ENCODE results near the gene TRMT1L. TPM values are rescaled to one million over a fixed set of nuclear protein-coding genes. Genes with fewer than 3 reads are reported as not detected.

Gene TRMT1L
- total and polyA plus RNA-seq, 2 of the 8 experiments (the other 6 are each of a cell fraction or from before 2014, with no cell fraction given) = 13.8 to 22.3 TPM

- Histone ChIP-seq H4K91ac (replicated peaks; ENCODE audit: insufficient read length, low read length) (no peak overlapping the region), H3K79me1 (ENCODE audit: low read depth, low read length) (no peaks in the 10 kb centered on the region), H3K23ac (ENCODE audit: insufficient read length) (no peak overlapping the region), H2BK15ac (ENCODE audit: low read length) (no peak overlapping the region), H2BK12ac (ENCODE audit: low read depth, low read length) (no peak overlapping the region), H3K56ac (replicated peaks; ENCODE audit: insufficient read length, low read depth, low read length) (no peak overlapping the region), H3K36me3 (ENCODE audit: control insufficient read depth in 2 of 4, insufficient read depth in 4 of 4, low read length in 3 of 4) (no peaks in the 10 kb centered on the region), H2BK5ac (ENCODE audit: low read depth, low read length) (no peak overlapping the region), H2AK5ac (ENCODE audit: low read depth, low read length) (no peak overlapping the region), H3K18ac (ENCODE audit: extremely low read depth, low read length) (no peak overlapping the region), H4K20me1 (replicated peaks in 1 of 2; ENCODE audit: control insufficient read depth in 1 of 2, insufficient read depth in 2 of 2, low read length in 2 of 2) (no peaks in the 10 kb centered on the region), H3K4ac (replicated peaks; ENCODE audit: insufficient read length, low read depth, low read length) (no peak overlapping the region), H3K4me1 (replicated peaks in 1 of 4; ENCODE audit: control insufficient read depth in 3 of 4, insufficient read depth in 4 of 4, low read length in 3 of 4) (peaks cover 0 to 5% (median 0%) of the 10 kb centered on the region in 4 experiments; a peak in 2 of 7 replicates), H3K9ac (replicated peaks in 1 of 4; ENCODE audit: extremely low read depth in 1 of 4, low read depth in 3 of 4, low read length in 3 of 4) (no peak overlapping the region), H3K79me2 (ENCODE audit: control insufficient read depth in 1 of 2, insufficient read depth in 2 of 2, low read length in 2 of 2) (no peaks in the 10 kb centered on the region), H4K8ac (ENCODE audit: extremely low read depth, insufficient read depth, low read length) (no peak overlapping the region), H3K23me2 (ENCODE audit: low read depth, low read length) (no peaks in the 10 kb centered on the region), H3K4me3 (ENCODE audit: extremely low read depth in 1 of 4, insufficient read depth in 2 of 4, low read depth in 3 of 4, low read length in 4 of 4) (no peak overlapping the region), H2BK120ac (replicated peaks; ENCODE audit: low read depth, low read length) (no peak overlapping the region), H2AFZ (ENCODE audit: low read length) (no peak overlapping the region), H3K27ac (ENCODE audit: low read depth, low read length) (no peak overlapping the region), H3K14ac (ENCODE audit: insufficient read length) (no peak overlapping the region), H4K5ac (ENCODE audit: insufficient read length, low read depth, low read length) (no peak overlapping the region), H3K27me3 (replicated peaks in 1 of 4; ENCODE audit: control insufficient read depth in 3 of 4, extremely low read depth in 1 of 4, insufficient read depth in 3 of 4, low read length in 3 of 4) (no peaks in the 10 kb centered on the region), H2BK20ac (ENCODE audit: low read length) (no peak overlapping the region), H3K9me3 (ENCODE audit: insufficient read depth in 2 of 2, low read depth in 1 of 2, low read length in 1 of 2) (no peaks in the 10 kb centered on the region), H3K4me2 (ENCODE audit: insufficient read depth in 1 of 2, low read depth in 2 of 2, low read length in 2 of 2) (no peak overlapping the region)
- POLR2A ChIA-PET (ENCODE audit: partially characterized antibody) = no interaction called here
- 78% methylated on average over 1 of the region's 1 CpG; no CpG with 5 or more reads in 1 of the 2 experiments for WGBS, 2 experiments (ENCODE audit: extremely low coverage in 1 of 2, insufficient coverage in 1 of 2, insufficient read length in 1 of 2, insufficient replicate concordance in 2 of 2, low coverage in 1 of 2, low lambda C conversion rate in 2 of 2, missing lambda C conversion rate in 1 of 2)
- CTCF ChIA-PET (ENCODE audit: partially characterized antibody) = interaction anchor here (1.1 kb wide), 1 partner anchor 126 kb away, joined by 3 read pairs; no protein-coding TSS in a partner anchor
- no peak for FAIRE-seq
- DNase-seq (ENCODE audit: low read depth in 1 of 2, low spot score in 2 of 2) = no peak
- no peak for TF ChIP-seq CTBP2 (IDR thresholded peaks at IDR 0.05; ENCODE audit: borderline replicate concordance, insufficient read depth, insufficient read length, low read length)
- no peak for TF ChIP-seq SP2 (IDR thresholded peaks at IDR 0.05; ENCODE audit: low read length)
- no peak for TF ChIP-seq PHF8 (conservative IDR thresholded peaks at IDR 0.05; ENCODE audit: low read depth, low read length)
- TF ChIP-seq NRF1 (IDR thresholded peaks at IDR 0.05; ENCODE audit: low read depth, low read length) = no peak
- no peak for TF ChIP-seq EP300 (IDR thresholded peaks at IDR 0.05; ENCODE audit: borderline replicate concordance in 1 of 2, low read depth in 2 of 2, low read length in 2 of 2)
- TF ChIP-seq RNF2 (IDR thresholded peaks at IDR 0.05; ENCODE audit: borderline replicate concordance, low read depth, low read length, missing control alignments, poor library complexity, severe bottlenecking) = no peak
- TF ChIP-seq KDM4A (IDR thresholded peaks at IDR 0.05; ENCODE audit: low read depth, low read length, severe bottlenecking) = no peak
- TF ChIP-seq POLR2AphosphoS5 (IDR thresholded peaks at IDR 0.05; ENCODE audit: low read depth, low read length) = no peak
- TF ChIP-seq ATF2 (IDR thresholded peaks at IDR 0.05; ENCODE audit: low read length) = no peak
Observed at GRCh38 chr1:185166106-185166505, 9.4 kb upstream of the TRMT1L start.

Data from H1 (cell line).